ENCODE results near the gene ANKRD24.
"Not testable (repeated sequence)": the region's sequence is repeated elsewhere in the genome, so short reads cannot be mapped to it uniquely, and the experiment has no call there.

- TF ChIP-seq POLR2A (IDR thresholded peaks at IDR 0.05) = not testable (repeated sequence)
- TF ChIP-seq, protein P1, sequence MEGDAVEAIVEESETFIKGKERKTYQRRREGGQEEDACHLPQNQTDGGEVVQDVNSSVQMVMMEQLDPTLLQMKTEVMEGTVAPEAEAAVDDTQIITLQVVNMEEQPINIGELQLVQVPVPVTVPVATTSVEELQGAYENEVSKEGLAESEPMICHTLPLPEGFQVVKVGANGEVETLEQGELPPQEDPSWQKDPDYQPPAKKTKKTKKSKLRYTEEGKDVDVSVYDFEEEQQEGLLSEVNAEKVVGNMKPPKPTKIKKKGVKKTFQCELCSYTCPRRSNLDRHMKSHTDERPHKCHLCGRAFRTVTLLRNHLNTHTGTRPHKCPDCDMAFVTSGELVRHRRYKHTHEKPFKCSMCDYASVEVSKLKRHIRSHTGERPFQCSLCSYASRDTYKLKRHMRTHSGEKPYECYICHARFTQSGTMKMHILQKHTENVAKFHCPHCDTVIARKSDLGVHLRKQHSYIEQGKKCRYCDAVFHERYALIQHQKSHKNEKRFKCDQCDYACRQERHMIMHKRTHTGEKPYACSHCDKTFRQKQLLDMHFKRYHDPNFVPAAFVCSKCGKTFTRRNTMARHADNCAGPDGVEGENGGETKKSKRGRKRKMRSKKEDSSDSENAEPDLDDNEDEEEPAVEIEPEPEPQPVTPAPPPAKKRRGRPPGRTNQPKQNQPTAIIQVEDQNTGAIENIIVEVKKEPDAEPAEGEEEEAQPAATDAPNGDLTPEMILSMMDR (IDR thresholded peaks at IDR 0.05) = not testable (repeated sequence)
These were observed 49.0 kb downstream of the ANKRD24 start for GRCh38 chr19:4231521-4231920.
